Stimulated activated memory B cell treated with anti-CD40 and anti-IgM and Interleukin-4, amounts not matched to agents 10 μg/mL and 1 μg/mL and 100 μg/mL, for 72 hours (primary cell): ENCODE data around the gene ACTA2.
A peak's percentile ranks its signal among the peaks of the same experiment; 100 is the strongest.

Experiments used
- ATAC-seq: fragments of 150-1000 bp; cut with Tn5 transposase; 2 replicates; pipeline ENCODE4 v1.10.0; 2021
- H3K27ac Mint-ChIP-seq: one replicate; pipeline ENCODE4 v1.8.0; 2022; ENCODE audit warnings: mild to moderate bottlenecking, mixed read lengths
- H3K27me3 Mint-ChIP-seq: one replicate; pipeline ENCODE4 v1.8.0; 2022; ENCODE audit warnings: mixed read lengths
- H3K36me3 Mint-ChIP-seq: one replicate; pipeline ENCODE4 v1.8.0; 2022; ENCODE audit warnings: mixed read lengths
- H3K4me1 Mint-ChIP-seq: one replicate; pipeline ENCODE4 v1.8.0; 2022; ENCODE audit warnings: mixed read lengths
- H3K4me3 Mint-ChIP-seq: one replicate; pipeline ENCODE4 v1.8.0; 2022; ENCODE audit warnings: mild to moderate bottlenecking, moderate library complexity, mixed read lengths
- H3K9me3 Mint-ChIP-seq: one replicate; pipeline ENCODE4 v1.8.0; 2022; ENCODE audit warnings: mixed read lengths

Gene ACTA2

DNA sequence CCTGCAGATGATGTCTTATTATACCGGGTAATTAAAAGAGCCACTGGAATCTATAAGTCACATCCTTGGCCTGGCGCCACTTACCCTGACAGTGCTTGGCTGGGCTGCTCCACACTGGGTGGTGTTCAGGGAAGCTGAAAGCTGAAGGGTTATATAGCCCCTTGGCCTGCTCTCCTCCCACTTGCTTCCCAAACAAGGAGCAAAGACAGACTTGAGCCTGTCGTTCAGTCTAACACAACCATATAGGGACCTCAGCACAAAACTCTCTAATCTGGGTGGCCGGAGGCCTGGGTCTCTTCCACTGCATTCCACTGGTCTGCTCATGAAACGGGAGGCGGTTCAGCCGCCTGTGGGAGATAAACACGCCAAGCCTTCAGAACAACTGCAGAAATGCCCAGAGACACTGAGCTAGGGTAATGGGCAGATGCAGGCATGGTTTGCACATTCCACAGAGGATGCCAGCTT is at the start of gene ACTA2:
Gene ACTA2 (minus strand): TSS at position 127 of the 465 bp plus-strand sequence. CDS start 3,843 bp downstream, outside the sequence.
- ATAC-seq = no peak
- H3K27ac Mint-ChIP-seq = no peak within 1 kb of the TSS

DNA sequence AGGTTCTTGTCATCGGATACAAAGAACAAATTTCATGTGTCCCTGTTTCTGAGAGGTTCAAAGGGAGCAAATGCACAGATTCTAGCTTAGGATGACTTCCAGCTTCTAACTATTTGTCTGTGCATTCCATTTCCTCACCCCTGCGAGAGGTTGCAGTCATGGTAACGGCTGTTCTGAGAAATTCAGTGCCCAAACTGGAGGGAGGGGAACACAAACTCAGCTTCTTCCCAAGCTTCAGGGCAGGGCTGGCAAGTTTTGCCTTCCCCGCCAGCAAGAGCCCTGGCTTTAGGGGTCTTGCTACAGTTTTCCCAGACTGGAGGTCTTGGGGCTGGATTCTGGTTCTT is 49.1 kb upstream of the ACTA2 start:
- no peaks in the 10 kb centered on the region for H3K9me3 Mint-ChIP-seq
- peak overlapping the region; percentile 42 for H3K4me3 Mint-ChIP-seq
- peaks cover 11% of the 10 kb centered on the region for H3K36me3 Mint-ChIP-seq
- ATAC-seq = no peak
- peak overlapping the region; percentile 67 for H3K27ac Mint-ChIP-seq
- peaks cover 46% of the 10 kb centered on the region for H3K4me1 Mint-ChIP-seq
- H3K27me3 Mint-ChIP-seq = no peaks in the 10 kb centered on the region

More for the DNA sequence above, at the start of gene ACTA2:
- H3K36me3 Mint-ChIP-seq = peaks cover 32% of the 10 kb centered on the region
- H3K27me3 Mint-ChIP-seq = no peaks in the 10 kb centered on the region
- no peaks in the 10 kb centered on the region for H3K4me1 Mint-ChIP-seq
- H3K9me3 Mint-ChIP-seq = peaks cover 2% of the 10 kb centered on the region
- no peak within 1 kb of the TSS for H3K4me3 Mint-ChIP-seq

DNA sequence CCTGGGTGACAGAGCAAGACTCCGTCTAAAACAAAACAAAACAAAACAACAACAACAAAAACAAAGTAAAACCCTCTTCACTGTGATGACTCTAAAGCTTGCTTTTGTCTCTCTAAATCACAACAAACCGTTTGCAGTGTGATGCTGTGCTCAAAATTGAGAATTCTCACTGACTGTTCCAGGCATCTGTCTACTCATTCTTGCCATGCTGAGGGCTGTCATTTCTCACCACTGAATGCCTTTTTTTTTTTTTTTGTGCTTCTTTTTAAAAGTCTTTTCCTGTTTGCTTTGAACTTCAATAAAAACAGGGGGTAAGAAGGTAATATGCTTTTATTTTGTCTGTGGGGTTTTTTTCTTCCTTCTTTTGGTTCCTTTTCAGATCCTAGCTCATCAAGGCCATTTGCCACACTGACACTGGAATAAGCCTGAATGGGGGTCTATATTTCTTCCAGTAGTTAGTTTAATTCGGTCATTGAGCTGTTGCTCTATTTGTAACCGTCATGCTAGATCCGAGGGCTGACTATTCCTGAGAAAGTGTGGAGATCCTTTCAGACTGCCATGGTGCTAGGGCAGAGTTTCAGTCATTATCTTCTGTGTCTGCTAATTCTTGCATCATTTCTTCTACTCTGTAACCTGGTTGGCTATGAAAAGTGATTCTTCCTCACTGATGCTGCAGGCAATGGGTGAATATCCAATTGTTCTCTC is 48.6 kb upstream of the ACTA2 start:
- H3K27me3 Mint-ChIP-seq = no peaks in the 10 kb centered on the region
- H3K9me3 Mint-ChIP-seq = no peaks in the 10 kb centered on the region
- peak overlapping the region; percentile 42 for H3K4me3 Mint-ChIP-seq
- H3K36me3 Mint-ChIP-seq = peaks cover 7% of the 10 kb centered on the region
- H3K27ac Mint-ChIP-seq = peak overlapping the region; percentile 67
- no peak for ATAC-seq
- peaks cover 52% of the 10 kb centered on the region for H3K4me1 Mint-ChIP-seq

DNA sequence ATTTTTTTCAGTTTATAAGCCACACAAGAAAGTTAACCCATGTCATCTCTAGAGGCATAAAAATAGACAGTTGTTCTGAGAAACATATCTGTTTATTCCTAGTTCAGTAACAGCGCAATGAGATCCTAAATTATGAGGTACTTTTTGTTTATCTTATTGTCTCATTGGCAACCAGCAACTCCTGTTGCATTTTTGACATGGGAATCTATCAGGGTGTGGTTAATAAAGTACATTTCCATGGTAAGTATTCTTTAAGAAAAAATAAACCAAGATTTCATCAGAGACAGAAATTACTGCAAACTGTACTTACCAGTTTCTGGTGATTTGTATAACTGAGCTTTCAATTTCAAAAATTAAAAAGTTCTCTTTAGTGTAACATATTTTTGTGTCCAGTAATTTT is 47.1 kb upstream of the ACTA2 start:
- Mint-ChIP-seq H3K4me1 (peaks cover 63% of the 10 kb centered on the region), H3K36me3 (peaks cover 2% of the 10 kb centered on the region), H3K27ac (peak overlapping the region; percentile 30), H3K4me3 (no peak overlapping the region), H3K27me3 (no peaks in the 10 kb centered on the region), H3K9me3 (no peaks in the 10 kb centered on the region)
- ATAC-seq = no peak

DNA sequence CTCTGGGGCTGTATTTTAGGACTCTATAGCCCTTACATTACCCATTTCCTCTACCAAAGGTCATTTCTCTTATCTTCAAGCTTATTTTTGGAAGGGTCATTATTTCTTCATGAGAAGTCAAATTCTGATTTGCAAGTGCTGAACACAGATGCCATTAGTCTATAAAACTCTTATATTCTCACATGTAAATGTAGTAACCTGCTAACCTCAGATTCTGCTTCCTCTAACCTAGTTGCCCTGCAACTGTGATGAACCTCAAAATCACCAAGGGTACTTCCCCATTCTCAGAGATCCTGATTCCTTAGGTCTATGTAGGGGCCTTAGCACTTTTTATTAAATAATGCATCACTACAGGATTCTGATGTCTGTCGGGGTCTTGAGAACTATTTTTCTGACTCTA is 44.4 kb upstream of the ACTA2 start:
- no peaks in the 10 kb centered on the region for H3K9me3 Mint-ChIP-seq
- peaks cover 63% of the 10 kb centered on the region for H3K4me1 Mint-ChIP-seq
- H3K4me3 Mint-ChIP-seq = no peak overlapping the region
- H3K27ac Mint-ChIP-seq = no peak overlapping the region
- ATAC-seq = peak; percentile 88
- H3K36me3 Mint-ChIP-seq = no peaks in the 10 kb centered on the region
- no peaks in the 10 kb centered on the region for H3K27me3 Mint-ChIP-seq

DNA sequence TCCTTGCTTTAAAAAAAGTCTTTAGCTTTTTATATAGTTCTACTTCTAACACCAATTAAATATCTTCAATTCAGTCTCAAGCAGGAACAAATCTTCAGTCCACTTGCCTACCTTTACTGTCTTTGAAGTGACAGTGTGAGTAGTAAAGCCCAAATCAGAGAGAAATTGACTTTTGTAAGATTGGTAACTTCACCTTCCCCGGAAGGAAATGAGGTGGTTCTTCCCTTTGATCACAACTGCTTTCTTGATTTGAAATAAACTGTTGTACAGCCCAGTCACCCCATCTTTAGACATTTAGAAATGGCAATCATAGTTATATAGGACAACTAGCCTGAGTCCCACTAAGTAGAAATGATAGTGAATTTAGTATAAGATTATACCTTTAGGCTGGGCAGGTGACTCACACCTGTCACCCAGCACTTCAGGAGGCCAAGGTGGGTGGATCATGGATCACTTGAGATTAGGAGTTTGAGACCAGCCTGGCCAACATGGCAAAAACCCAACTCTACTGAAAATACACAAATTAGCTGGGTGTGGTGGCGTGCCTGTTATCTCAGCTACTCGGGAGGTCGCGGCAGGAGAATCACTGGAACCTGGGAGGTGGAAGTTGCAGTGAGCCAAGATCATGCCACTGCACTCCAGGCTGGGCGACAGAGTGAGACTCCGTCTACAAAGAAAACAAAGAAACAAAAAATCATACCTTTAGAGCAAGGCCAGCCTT is 42.7 kb upstream of the ACTA2 start:
- Mint-ChIP-seq H3K27ac (peak overlapping the region; percentile 61), H3K4me3 (peak overlapping the region; percentile 18), H3K9me3 (no peaks in the 10 kb centered on the region), H3K36me3 (no peaks in the 10 kb centered on the region), H3K4me1 (peaks cover 55% of the 10 kb centered on the region), H3K27me3 (no peaks in the 10 kb centered on the region)
- ATAC-seq = no peak

DNA sequence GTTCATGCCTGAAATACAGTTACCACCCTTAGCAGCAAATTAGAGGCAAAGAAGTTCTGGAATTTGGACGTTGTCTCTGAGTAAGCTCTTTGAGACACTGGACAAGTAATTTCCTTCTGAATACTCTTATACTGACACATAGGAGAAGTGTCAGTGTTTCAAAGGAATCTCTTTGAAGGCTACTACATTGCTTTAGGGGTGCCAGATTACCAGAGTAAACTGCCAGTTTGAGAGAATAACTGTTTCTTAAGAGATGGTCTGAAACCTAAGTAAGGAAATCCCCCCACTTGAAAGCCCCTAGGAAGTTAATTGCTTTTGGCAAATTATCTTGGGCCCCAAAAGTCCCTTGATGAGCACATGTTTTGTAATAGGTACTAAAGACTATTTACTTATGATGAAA is 41.4 kb upstream of the ACTA2 start:
- H3K4me3 Mint-ChIP-seq = no peak overlapping the region
- H3K36me3 Mint-ChIP-seq = no peaks in the 10 kb centered on the region
- H3K27me3 Mint-ChIP-seq = no peaks in the 10 kb centered on the region
- no peak overlapping the region for H3K27ac Mint-ChIP-seq
- H3K9me3 Mint-ChIP-seq = no peaks in the 10 kb centered on the region
- H3K4me1 Mint-ChIP-seq = peaks cover 58% of the 10 kb centered on the region
- no peak for ATAC-seq

DNA sequence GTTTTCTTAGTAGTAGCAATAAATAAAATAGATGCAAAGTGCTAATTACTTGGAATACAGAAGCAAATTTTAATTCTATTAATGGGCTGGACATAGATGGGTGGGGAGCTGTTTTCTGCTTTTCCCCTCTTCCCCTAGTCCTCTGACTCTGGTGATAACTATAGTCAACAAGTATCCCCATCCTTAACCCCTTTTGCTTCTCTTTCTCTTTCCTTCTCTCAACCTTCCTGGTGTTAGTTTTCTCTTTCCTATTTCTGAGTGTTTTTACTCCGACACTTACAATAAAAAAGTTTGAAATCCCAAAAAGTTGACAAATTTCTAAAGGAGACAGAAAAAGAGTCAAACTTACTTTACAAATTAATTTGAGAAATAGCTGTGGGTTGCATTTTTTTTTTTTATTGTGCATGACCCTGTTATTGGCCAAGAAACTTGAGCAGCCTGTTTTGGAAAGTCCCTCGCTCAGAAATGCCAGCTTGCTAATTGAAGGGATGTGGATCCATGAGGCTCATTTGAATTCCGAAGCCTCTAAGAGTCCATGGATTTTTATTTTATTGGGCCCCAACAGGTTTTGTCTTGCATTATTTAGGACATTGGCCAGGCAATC is 40.5 kb upstream of the ACTA2 start:
- Mint-ChIP-seq H3K4me1 (peaks cover 56% of the 10 kb centered on the region), H3K27me3 (no peaks in the 10 kb centered on the region), H3K4me3 (peak overlapping the region; percentile 73), H3K36me3 (no peaks in the 10 kb centered on the region), H3K9me3 (peaks cover 1% of the 10 kb centered on the region), H3K27ac (peak overlapping the region; percentile 97)
- ATAC-seq = no peak

DNA sequence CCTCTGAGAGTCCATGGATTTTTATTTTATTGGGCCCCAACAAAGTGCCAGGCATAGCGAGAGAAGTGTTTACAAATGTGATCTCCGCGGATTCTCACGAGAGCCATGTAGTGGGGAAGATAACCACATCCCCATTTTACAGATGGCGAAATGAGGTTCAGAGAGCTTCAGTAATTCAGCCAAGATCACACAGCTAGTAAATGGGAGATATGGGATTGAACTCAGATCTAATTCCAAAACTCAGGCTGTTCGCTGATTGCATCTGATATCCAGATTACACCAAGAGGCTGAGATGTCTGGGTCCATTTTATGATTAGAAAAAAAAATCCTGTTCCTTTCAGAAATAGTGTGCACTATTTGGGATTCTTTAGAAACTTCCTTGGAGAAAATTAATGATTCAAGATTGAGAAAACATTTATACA is 39.3 kb upstream of the ACTA2 start:
- Mint-ChIP-seq H3K27me3 (no peaks in the 10 kb centered on the region), H3K4me1 (peaks cover 52% of the 10 kb centered on the region), H3K27ac (peak overlapping the region; percentile 97), H3K36me3 (no peaks in the 10 kb centered on the region), H3K9me3 (peaks cover 2% of the 10 kb centered on the region), H3K4me3 (peak overlapping the region; percentile 96)
- ATAC-seq = peak; percentile 9

DNA sequence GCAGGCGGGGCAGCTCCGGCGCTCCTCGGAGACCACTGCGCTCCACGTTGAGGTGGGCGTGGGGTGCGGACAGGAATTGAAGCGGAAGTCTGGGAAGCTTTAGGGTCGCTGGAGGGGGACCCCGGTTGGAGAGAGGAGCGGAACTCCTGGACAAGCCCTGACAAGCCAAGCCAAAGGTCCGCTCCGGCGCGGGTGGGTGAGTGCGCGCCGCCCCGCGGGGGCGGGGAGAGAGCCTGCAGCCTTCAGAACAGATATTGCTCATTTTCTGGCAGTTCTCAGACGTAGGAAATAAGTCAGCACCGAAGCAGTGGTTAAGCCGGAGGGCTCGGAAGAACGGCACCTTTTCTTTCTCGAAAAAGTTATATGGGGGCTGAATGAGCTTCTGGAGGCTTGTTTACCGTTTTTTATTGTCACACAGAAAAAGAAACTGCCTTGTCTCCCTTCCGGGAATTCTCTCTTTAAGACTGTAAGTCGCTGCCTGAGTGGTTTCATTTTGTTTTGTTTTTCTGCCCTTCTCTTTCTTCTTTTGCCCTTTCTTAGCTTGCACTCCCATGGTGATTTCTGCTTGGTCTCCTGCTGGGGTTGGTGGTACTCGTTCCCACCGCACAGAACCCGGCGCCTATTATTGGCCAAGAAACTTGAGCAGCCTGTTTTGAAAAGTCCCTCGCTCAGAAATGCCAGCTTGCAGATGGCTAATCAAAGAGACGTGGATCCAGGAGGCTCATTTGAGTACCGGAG is 38.8 kb upstream of the ACTA2 start:
- H3K27me3 Mint-ChIP-seq = no peaks in the 10 kb centered on the region
- H3K27ac Mint-ChIP-seq = peak overlapping the region; percentile 97
- H3K4me3 Mint-ChIP-seq = peak overlapping the region; percentile 96
- peaks cover 49% of the 10 kb centered on the region for H3K4me1 Mint-ChIP-seq
- H3K9me3 Mint-ChIP-seq = peaks cover 6% of the 10 kb centered on the region
- peaks cover 4% of the 10 kb centered on the region for H3K36me3 Mint-ChIP-seq
- peak; percentile 80 for ATAC-seq

DNA sequence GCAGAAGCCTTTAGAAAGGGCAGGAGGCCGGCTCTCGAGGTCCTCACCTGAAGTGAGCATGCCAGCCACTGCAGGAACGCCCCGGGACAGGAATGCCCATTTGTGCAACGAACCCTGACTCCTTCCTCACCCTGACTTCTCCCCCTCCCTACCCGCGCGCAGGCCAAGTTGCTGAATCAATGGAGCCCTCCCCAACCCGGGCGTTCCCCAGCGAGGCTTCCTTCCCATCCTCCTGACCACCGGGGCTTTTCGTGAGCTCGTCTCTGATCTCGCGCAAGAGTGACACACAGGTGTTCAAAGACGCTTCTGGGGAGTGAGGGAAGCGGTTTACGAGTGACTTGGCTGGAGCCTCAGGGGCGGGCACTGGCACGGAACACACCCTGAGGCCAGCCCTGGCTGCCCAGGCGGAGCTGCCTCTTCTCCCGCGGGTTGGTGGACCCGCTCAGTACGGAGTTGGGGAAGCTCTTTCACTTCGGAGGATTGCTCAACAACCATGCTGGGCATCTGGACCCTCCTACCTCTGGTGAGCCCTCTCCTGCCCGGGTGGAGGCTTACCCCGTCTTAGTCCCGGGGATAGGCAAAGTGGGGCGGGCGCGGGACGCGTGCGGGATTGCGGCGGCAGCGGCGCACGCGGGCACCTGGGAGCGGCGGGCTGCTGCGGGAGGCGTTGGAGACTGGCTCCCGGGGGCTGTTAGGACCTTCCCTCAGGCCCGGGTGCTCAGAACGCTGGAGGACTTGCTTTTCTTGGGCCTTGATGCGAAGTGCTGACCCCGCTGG is 38.0 kb upstream of the ACTA2 start, which contains the start of gene FAS:
Gene FAS (plus strand): TSS at position 415 of the 777 bp plus-strand sequence. CDS start 79 bp downstream, at position 494.
- Mint-ChIP-seq H3K4me3 (peak within 1 kb of the TSS; percentile 96), H3K27me3 (no peaks in the 10 kb centered on the region), H3K9me3 (peaks cover 6% of the 10 kb centered on the region), H3K27ac (peak within 1 kb of the TSS; percentile 97), H3K36me3 (peaks cover 6% of the 10 kb centered on the region), H3K4me1 (peaks cover 44% of the 10 kb centered on the region)
- peak; percentile 93 for ATAC-seq

DNA sequence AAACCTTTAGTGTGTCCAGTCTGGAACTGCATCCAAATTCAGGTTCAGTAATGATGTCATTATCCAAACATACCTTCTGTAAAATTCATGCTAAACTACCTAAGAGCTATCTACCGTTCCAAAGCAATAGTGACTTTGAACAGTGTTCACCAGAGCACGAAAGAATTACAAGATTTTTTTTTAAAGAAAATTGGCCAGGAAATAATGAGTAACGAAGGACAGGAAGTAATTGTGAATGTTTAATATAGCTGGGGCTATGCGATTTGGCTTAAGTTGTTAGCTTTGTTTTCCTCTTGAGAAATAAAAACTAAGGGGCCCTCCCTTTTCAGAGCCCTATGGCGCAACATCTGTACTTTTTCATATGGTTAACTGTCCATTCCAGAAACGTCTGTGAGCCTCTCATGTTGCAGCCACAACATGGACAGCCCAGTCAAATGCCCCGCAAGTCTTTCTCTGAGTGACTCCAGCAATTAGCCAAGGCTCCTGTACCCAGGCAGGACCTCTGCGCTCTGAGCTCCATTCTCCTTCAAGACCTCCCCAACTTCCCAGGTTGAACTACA is 37.3 kb upstream of the ACTA2 start:
- H3K9me3 Mint-ChIP-seq = peaks cover 6% of the 10 kb centered on the region
- peak; percentile 2 for ATAC-seq
- peak overlapping the region; percentile 96 for H3K4me3 Mint-ChIP-seq
- no peaks in the 10 kb centered on the region for H3K27me3 Mint-ChIP-seq
- peaks cover 38% of the 10 kb centered on the region for H3K4me1 Mint-ChIP-seq
- H3K36me3 Mint-ChIP-seq = peaks cover 6% of the 10 kb centered on the region
- H3K27ac Mint-ChIP-seq = peak overlapping the region; percentile 97

DNA sequence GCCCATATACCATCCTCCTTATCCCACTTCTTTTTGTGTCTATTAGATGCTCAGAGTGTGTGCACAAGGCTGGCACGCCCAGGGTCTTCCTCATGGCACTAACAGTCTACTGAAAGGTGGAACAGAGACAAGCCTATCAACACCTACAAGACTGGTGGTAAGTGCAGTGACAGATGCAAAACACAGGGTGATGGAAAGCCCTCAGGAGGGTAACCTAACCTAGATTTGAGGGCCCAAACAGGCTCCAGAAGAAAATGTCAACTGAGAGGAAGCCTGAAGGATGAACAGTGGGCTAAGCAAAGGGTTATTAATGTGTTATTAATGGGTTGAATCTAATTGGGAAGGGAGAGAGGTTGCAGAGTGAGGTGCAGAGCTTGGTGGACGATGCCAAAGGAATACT is 36.9 kb upstream of the ACTA2 start:
- no peak overlapping the region for H3K4me3 Mint-ChIP-seq
- no peak for ATAC-seq
- H3K27me3 Mint-ChIP-seq = no peaks in the 10 kb centered on the region
- peaks cover 40% of the 10 kb centered on the region for H3K4me1 Mint-ChIP-seq
- H3K9me3 Mint-ChIP-seq = peaks cover 6% of the 10 kb centered on the region
- peak overlapping the region; percentile 97 for H3K27ac Mint-ChIP-seq
- peaks cover 6% of the 10 kb centered on the region for H3K36me3 Mint-ChIP-seq

DNA sequence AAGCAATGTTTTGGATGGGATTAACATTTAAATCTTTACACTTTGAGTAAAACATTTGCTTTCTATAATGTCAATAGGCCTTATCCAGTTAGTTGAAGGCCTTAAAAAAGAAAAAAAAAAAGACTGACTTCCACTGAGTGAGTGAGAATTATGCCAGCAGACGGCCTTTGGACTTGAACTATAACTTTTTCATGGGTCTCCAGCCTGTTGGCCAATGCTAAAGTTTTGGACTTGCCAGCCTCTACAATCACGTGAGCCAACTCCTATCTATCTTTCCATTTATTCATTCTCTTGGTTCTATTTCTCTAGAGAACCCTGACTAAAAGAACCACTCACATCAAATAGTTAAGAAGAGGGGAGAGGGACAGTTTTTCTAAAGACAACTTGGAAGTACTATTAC is 35.3 kb upstream of the ACTA2 start:
- H3K27ac Mint-ChIP-seq = no peak overlapping the region
- H3K4me1 Mint-ChIP-seq = peaks cover 44% of the 10 kb centered on the region
- no peak for ATAC-seq

More for the DNA sequence above, 35.3 kb upstream of the ACTA2 start:
- no peaks in the 10 kb centered on the region for H3K27me3 Mint-ChIP-seq
- peaks cover 6% of the 10 kb centered on the region for H3K36me3 Mint-ChIP-seq
- peaks cover 6% of the 10 kb centered on the region for H3K9me3 Mint-ChIP-seq
- H3K4me3 Mint-ChIP-seq = no peak overlapping the region
